Liver (tissue), 9 donors: ENCODE data around the gene MTERF4. TPM values are rescaled to one million over a fixed set of nuclear protein-coding genes. Genes with fewer than 3 reads are reported as not detected.
A peak's percentile ranks its signal among the peaks of the same experiment; 100 is the strongest.

ENCODE experiments used
- DNase-seq: peaks from one replicate; pipeline ENCODE4 v3.0.0-alpha.2; 2017; ENCODE audit warnings: low spot score
- H3K27ac ChIP-seq, 2 donors: one replicate each; pipeline ENCODE4 v1.7.0; 2013; ENCODE audit warnings: inconsistent platforms in 2 of 2, low read length in 2 of 2, control low read depth in 1 of 2, low read depth in 1 of 2, mild to moderate bottlenecking in 1 of 2
- H3K27me3 ChIP-seq, 4 donors: one replicate each; pipeline versions ENCODE4 v1.6.1 to v1.7.0; 2013; ENCODE audit warnings: low read length in 3 of 4, inconsistent platforms in 1 of 4, mild to moderate bottlenecking in 1 of 4, moderate library complexity in 1 of 4; ENCODE audit not compliant: control insufficient read depth in 4 of 4, insufficient read depth in 4 of 4
- H3K36me3 ChIP-seq, 4 donors: one replicate each; pipeline versions ENCODE4 v1.6.1 to v1.7.0; 2013; ENCODE audit warnings: low read length in 3 of 4, mild to moderate bottlenecking in 3 of 4, low read depth in 1 of 4, moderate library complexity in 1 of 4; ENCODE audit not compliant: control insufficient read depth in 4 of 4, insufficient read depth in 3 of 4
- H3K4me1 ChIP-seq, 4 donors: one replicate each; pipeline versions ENCODE4 v1.6.1 to v1.7.0; 2013; ENCODE audit warnings: low read length in 3 of 4, mild to moderate bottlenecking in 3 of 4, moderate library complexity in 1 of 4; ENCODE audit not compliant: control insufficient read depth in 4 of 4, insufficient read depth in 4 of 4
- H3K4me3 ChIP-seq, 3 donors: one replicate each; pipeline versions ENCODE4 v1.6.1 to v1.7.0; 2013; ENCODE audit warnings: low read length in 3 of 3, control low read depth in 1 of 3, low read depth in 1 of 3, mild to moderate bottlenecking in 1 of 3
- H3K9ac ChIP-seq, 2 donors: one replicate each; pipeline ENCODE4 v1.7.0; 2013; ENCODE audit warnings: low read length in 2 of 2, mild to moderate bottlenecking in 2 of 2, moderate library complexity in 2 of 2, control low read depth in 1 of 2, low read depth in 1 of 2
- H3K9me3 ChIP-seq, 4 donors: one replicate each; pipeline versions ENCODE4 v1.6.1 to v1.7.0; 2013; ENCODE audit warnings: low read length in 3 of 4; ENCODE audit not compliant: control insufficient read depth in 4 of 4
- ATF3 ChIP-seq: IDR thresholded peaks from 2 replicates; pipeline ENCODE4 v1.6.1; 2016; ENCODE audit warnings: antibody characterized with exemption
- FOXA2 ChIP-seq: IDR thresholded peaks from 2 replicates; pipeline ENCODE4 v1.6.1; 2016; ENCODE audit warnings: antibody characterized with exemption
- GABPA ChIP-seq, 2 donors: IDR thresholded peaks in 1 of 2; conservative IDR thresholded peaks in 1 of 2; 2 replicates each; pipeline ENCODE4 v1.6.1; 2016; ENCODE audit warnings: antibody characterized with exemption in 2 of 2, mild to moderate bottlenecking in 1 of 2, moderate library complexity in 1 of 2
- NR2F2 ChIP-seq: IDR thresholded peaks from 2 replicates; pipeline ENCODE4 v1.6.1; 2016; ENCODE audit warnings: antibody characterized with exemption
- REST ChIP-seq: IDR thresholded peaks from 2 replicates; pipeline ENCODE4 v1.6.1; 2016; ENCODE audit warnings: antibody characterized with exemption, mild to moderate bottlenecking
- SP1 ChIP-seq: IDR thresholded peaks from 2 replicates; pipeline ENCODE4 v1.6.1; 2018; ENCODE audit warnings: antibody characterized with exemption, mild to moderate bottlenecking
- WGBS: extraction: QIAGEN DNeasy Blood & Tissue Kit; methylation state at CpG from one replicate; pipeline ENCODE4 v1.1.7; 2013; 5-methylcytosine and 5-hydroxymethylcytosine counted together
- polyA plus RNA-seq, 2 donors: library from polyadenylated mRNA; stranded (reverse) in 1 of 2; unstranded in 1 of 2; fragments of 200-250 nt in 1 of 2; fragments of >200 nt in 1 of 2; fragmentation: Nextera tagmentation in 1 of 2; extraction: Ambion mirVana in 1 of 2; gene quantifications; one replicate each; pipeline versions ENCODE4 v1.2.1 to v1.2.3, GENCODE V29; 2013 to 2015
- total RNA-seq, 2 donors: library from RNA; depleted of rRNA; stranded (reverse); fragments of >200 nt; gene quantifications; one replicate each; pipeline ENCODE4 v1.2.3, GENCODE V29; 2014
- donor health status: healthy.
- donor health status: healthy.
- donor health status: healthy.
- donor health status: healthy.
- donor health status: healthy.

MTERF4 gene
- total and polyA plus RNA-seq, 4 donors, result 13.3 to 36.7 (median 20.3) TPM

- no peaks in the 10 kb centered on the region for H3K9me3 ChIP-seq
- WGBS, result 96% methylated on average over 21 of the region's 21 CpGs
- no peaks in the 10 kb centered on the region for H3K27me3 ChIP-seq
- H3K4me1 ChIP-seq, result no peaks in the 10 kb centered on the region
- no peak overlapping the region for H3K4me3 ChIP-seq
- TF ChIP-seq NR2F2, result no peak
- TF ChIP-seq ATF3, result no peak
- no peak for TF ChIP-seq SP1
- no peak for TF ChIP-seq FOXA2
- no peak for TF ChIP-seq REST
- H3K36me3 ChIP-seq, result peaks cover 7 to 69% (median 22%) of the 10 kb centered on the region in 4 donors
- H3K9ac ChIP-seq, result no peak overlapping the region
- no peak overlapping the region for H3K27ac ChIP-seq
- no peak for DNase-seq
Observed at GRCh38 chr2:241067501-241068135, 34.5 kb downstream of the MTERF4 start.

GRCh38 chr2:241066893-241067341 lies 35.2 kb downstream of the MTERF4 start:
- H3K27me3 ChIP-seq, result no peaks in the 10 kb centered on the region

More at GRCh38 chr2:241066893-241067341, 35.2 kb downstream of the MTERF4 start:
- no peaks in the 10 kb centered on the region for H3K4me1 ChIP-seq
- peaks cover under 1 to 62% (median 19%) of the 10 kb centered on the region in 4 donors for H3K36me3 ChIP-seq
- no peak overlapping the region for H3K4me3 ChIP-seq
- H3K27ac ChIP-seq, result no peak overlapping the region
- DNase-seq, result no peak
- H3K9me3 ChIP-seq, result no peaks in the 10 kb centered on the region
- H3K9ac ChIP-seq, result no peak overlapping the region
- 92% methylated on average over 15 of the region's 15 CpGs for WGBS
- peak; percentile 86 for TF ChIP-seq REST
- TF ChIP-seq GABPA (IDR thresholded peaks at IDR 0.05 in 1 of 2, conservative IDR thresholded peaks at IDR 0.05 in 1 of 2), result no peak
